Epithelial cell of proximal tubule (primary cell): ENCODE results near the gene CLINT1. TPM values are rescaled to one million over a fixed set of nuclear protein-coding genes. Genes with fewer than 3 reads are reported as not detected.
A peak's percentile ranks its signal among the peaks of the same experiment; 100 is the strongest.

Source experiments
- DNase-seq: peaks from one replicate; pipeline ENCODE4 v3.0.0-alpha.2; 2011; ENCODE audit warnings: low read depth
- H3K4me3 ChIP-seq: 2 replicates; pipeline ENCODE4 v1.5.1; 2011; ENCODE audit warnings: low read depth, mild to moderate bottlenecking, low read length
- CTCF ChIP-seq: conservative IDR thresholded peaks from 2 replicates; pipeline ENCODE4 v1.5.1; 2012; ENCODE audit warnings: low read depth, mild to moderate bottlenecking, low read length
- total RNA-seq: library from RNA; depleted of rRNA; stranded (reverse); fragments of >200 nt; gene quantifications from 2 replicates; pipeline ENCODE4 v1.2.3, GENCODE V29; 2015

The CLINT1 gene
- total RNA-seq, 1 donor from 2014 or later, result 39.2 TPM

- no peak overlapping the region for H3K4me3 ChIP-seq
- no peak for DNase-seq
- no peak for TF ChIP-seq CTCF
These were observed 94.4 kb downstream of the CLINT1 start for GRCh38 chr5:157764531-157764930.

DNA sequence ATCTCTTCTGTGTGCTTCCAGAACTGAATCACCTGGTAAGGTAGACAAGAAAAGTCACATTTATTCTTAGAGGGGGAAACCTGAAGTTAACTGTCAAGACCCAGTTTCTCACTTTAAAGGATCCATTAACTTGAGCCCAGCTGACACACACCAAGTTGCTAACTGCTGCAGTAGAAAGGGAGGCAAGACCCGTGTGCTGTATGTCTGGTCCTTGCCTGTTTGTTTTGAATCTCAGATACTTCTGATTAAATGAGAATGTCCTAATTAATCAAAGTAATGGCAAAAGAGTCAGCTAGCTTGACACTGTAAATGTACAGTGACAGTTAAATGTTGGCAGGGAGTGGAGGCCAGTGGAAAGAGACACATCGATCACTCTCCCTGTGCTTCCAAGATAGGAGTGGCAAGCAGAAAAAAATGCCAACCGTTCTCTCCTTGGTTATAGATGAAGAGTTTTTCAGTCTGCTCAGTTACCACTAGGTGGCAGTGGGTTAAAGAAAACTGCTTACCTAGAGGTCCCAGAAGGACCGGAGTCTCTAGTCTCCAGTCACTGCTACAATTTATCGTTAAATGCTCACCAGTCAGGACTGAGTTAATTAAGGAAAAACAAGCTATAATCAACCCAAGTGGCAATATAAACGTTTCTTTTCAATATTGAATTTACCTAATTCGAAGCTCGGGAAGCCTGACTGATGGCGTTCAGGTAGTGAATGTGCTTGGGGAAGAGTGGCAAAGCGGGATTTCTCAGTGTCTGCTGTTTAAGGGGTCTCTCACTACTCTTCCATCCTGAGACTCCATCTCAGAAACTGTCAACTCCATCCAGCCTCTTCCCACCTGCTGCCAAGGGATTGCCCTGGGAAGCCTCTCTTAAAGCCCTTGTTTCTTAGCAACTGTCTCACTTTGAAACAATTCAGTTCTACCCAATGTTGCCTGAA is 97.0 kb downstream of the CLINT1 start:
- H3K4me3 ChIP-seq, result no peak overlapping the region
- peak; percentile 89 for TF ChIP-seq CTCF
- peak; percentile 31 for DNase-seq

DNA sequence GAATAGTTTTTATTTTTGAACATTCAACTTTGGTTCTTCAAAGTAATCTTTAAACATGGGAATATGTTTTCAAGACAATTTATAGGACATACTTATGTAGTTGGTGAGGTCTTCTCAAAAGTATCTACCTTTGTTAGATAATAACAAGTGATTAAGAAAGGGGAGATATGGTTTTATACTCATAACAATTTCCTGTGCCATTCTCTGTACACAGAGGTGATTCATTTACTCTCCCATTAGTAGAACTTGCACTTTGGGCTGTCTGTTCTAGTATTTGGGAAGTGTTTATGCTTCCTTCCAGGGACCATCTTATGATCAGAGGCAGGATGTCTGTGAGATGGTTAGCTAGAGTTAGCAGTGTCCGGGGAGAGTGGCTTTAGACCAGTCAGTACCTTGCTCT is 100.2 kb downstream of the CLINT1 start:
- no peak for DNase-seq
- no peak overlapping the region for H3K4me3 ChIP-seq
- TF ChIP-seq CTCF, result no peak

GRCh38 chr5:157756122-157756521 is 102.8 kb downstream of the CLINT1 start:
- H3K4me3 ChIP-seq, result no peak overlapping the region
- DNase-seq, result no peak
- TF ChIP-seq CTCF, result no peak

DNA sequence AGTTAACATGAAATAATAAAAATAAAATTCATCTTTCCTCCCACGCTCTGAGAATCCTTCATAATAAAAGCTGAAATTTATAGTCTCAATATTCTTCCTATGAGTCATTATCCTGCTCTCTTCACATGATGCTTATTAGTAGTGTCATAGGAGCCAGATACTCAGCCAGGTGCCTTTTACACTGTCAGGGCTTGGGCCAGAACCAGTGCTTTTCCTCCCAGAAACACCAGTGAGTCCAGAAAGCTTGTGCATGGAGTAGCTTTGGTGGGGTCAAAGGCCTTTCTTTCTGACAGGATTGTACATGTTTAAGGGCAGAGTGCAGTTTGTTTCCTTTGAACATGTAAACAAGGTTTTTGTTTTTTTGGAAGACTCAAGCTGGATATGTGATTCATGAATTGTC is 108.6 kb downstream of the CLINT1 start:
- H3K4me3 ChIP-seq, result no peak overlapping the region
- DNase-seq, result no peak
- no peak for TF ChIP-seq CTCF

DNA sequence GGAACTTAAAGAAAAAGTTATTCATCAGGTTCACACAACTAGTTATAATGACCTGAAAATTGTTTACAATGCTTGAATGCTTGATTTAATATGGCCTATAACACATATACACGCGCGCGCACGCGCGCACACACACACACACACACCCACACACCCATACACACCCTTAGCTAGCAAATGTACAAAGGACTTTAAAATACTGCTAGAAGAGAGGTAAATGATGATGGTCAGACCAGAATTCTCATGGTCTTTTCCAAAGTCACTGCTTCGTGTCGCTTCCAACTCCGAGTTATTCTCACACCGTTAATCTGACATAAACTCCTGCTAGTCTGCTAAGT is 109.5 kb downstream of the CLINT1 start:
- no peak for DNase-seq
- no peak for TF ChIP-seq CTCF
- H3K4me3 ChIP-seq, result no peak overlapping the region
